Uterus (tissue), 2 donors: ENCODE measurements around the gene GSG1L.

Experiments
- POLR2A ChIP-seq, 2 donors: fragments of 450-650 bp; IDR thresholded peaks; one replicate each; pipeline ENCODE4 v1.6.1; 2016; ENCODE audit warnings: antibody characterized with exemption in 2 of 2, mild to moderate bottlenecking in 1 of 2, moderate library complexity in 1 of 2
- TF ChIP-seq, protein P1 (sequence below), 4 experiments: fragments of 200-600 bp in 2 of 4; fragments of 450-650 bp in 2 of 4; sonication (generic) in 2 of 4; IDR thresholded peaks; one replicate each; pipeline ENCODE4 v1.5.1; 2016 to 2019; ENCODE audit warnings: antibody characterized with exemption in 4 of 4, mild to moderate bottlenecking in 2 of 4, moderate library complexity in 1 of 4

DNA sequence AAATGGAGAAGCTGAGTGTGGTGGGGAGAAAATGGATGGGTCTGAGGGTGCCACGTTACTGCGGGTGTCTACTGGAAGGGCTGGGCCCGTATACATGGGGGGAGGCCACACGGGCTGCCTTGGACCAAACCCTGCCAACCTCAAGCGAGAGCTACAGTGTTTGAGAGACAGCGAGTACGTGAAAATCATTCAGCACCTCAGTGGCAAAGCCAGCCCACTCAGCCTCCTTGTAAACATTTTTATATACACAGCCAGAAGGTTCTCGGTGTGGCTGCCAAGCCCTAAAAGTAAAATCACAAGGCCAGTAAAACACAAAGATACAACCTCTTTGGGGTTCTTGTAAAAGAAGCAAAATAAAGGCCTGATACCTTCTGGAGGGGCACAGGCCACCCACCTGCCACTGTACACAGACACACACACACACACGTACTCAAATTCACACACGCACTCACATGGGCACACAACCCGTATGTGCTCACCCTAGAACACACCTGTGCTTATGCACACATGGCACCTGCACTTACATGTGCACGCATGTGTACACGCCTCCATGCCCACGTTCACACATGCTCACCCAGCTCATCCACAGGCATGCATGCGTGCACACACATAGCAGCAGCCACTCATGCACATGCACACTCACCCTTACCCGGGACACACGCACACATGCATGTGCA is 102.8 kb downstream of the GSG1L start:
- TF ChIP-seq, protein P1, sequence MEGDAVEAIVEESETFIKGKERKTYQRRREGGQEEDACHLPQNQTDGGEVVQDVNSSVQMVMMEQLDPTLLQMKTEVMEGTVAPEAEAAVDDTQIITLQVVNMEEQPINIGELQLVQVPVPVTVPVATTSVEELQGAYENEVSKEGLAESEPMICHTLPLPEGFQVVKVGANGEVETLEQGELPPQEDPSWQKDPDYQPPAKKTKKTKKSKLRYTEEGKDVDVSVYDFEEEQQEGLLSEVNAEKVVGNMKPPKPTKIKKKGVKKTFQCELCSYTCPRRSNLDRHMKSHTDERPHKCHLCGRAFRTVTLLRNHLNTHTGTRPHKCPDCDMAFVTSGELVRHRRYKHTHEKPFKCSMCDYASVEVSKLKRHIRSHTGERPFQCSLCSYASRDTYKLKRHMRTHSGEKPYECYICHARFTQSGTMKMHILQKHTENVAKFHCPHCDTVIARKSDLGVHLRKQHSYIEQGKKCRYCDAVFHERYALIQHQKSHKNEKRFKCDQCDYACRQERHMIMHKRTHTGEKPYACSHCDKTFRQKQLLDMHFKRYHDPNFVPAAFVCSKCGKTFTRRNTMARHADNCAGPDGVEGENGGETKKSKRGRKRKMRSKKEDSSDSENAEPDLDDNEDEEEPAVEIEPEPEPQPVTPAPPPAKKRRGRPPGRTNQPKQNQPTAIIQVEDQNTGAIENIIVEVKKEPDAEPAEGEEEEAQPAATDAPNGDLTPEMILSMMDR (IDR thresholded peaks at IDR 0.05): no peak
- no peak for TF ChIP-seq POLR2A (IDR thresholded peaks at IDR 0.05)
